ENCODE data around the gene SLC22A23. TPM values are rescaled to one million over a fixed set of nuclear protein-coding genes. Genes with fewer than 3 reads are reported as not detected.

SLC22A23 gene
- total RNA-seq, 2 experiments from 2014 or later, result not detected

GRCh38 chr6:3311826-3312225 is 145.0 kb downstream of the SLC22A23 start:
- no peak for TF ChIP-seq CTCF (conservative IDR thresholded peaks at IDR 0.05; ENCODE audit: low read length)
- no peak for TF ChIP-seq EZH2phosphoT487 (IDR thresholded peaks at IDR 0.05; ENCODE audit: borderline replicate concordance, low read depth, low read length)
- no peak overlapping the region for H2AFZ ChIP-seq (ENCODE audit: low read length)
- intact Hi-C loops (cut with micrococcal nuclease; ENCODE audit: unreplicated experiment), result no loop called here
- DNase-seq (ENCODE audit: low spot score), result no peak
- H3K27ac ChIP-seq (ENCODE audit: low read depth, low read length, poor library complexity, severe bottlenecking), result no peak overlapping the region
- no peaks in the 10 kb centered on the region for H3K4me1 ChIP-seq (ENCODE audit: insufficient read depth, low read length, poor library complexity, severe bottlenecking)
- BruUV-seq (replicated peaks), result no TSS peak
- POLR2A ChIA-PET, result no interaction called here
- no peak overlapping the region for H3K4me2 ChIP-seq (ENCODE audit: low read length)
- H3K36me3 ChIP-seq (ENCODE audit: insufficient read depth, low read length), result no peaks in the 10 kb centered on the region
- no peaks in the 10 kb centered on the region for H3K79me2 ChIP-seq (ENCODE audit: insufficient read depth, low read depth, low read length)
- H3K4me3 ChIP-seq (ENCODE audit: low read depth, low read length, poor library complexity, severe bottlenecking), result no peak overlapping the region
- CTCF ChIA-PET (ENCODE audit: unreplicated experiment), result no interaction called here
- no peaks in the 10 kb centered on the region for H3K9me2 ChIP-seq (ENCODE audit: insufficient read depth, low read length)
- H3K9me3 ChIP-seq (ENCODE audit: low read length), result no peaks in the 10 kb centered on the region
- no peaks in the 10 kb centered on the region for H4K20me1 ChIP-seq (ENCODE audit: insufficient read depth, low read length)

DNA sequence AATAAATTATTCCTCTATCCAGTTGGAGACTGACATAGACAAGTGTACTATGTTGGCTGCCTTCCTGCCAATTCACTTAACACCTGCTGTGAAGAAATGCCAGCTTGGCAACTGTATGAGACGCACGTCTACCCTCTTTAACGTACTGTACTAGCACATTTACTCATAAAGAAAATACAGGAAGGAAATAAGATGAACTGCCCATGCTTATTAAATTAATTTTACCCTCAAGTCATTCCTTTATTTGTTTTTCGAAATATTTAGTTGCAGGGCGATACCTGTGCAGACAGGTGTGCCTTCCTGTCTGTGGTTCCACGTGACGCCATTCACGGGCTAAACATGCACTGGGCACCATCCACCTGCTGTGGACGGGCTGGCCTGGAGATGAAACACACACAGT is 146.1 kb downstream of the SLC22A23 start:
- intact Hi-C loops (cut with micrococcal nuclease; ENCODE audit: unreplicated experiment), result no loop called here
- H3K27ac ChIP-seq (ENCODE audit: low read depth, low read length, poor library complexity, severe bottlenecking), result no peak overlapping the region
- POLR2A ChIA-PET, result no interaction called here
- H2AFZ ChIP-seq (ENCODE audit: low read length), result no peak overlapping the region
- CTCF ChIA-PET (ENCODE audit: unreplicated experiment), result no interaction called here
- H3K4me1 ChIP-seq (ENCODE audit: insufficient read depth, low read length, poor library complexity, severe bottlenecking), result no peaks in the 10 kb centered on the region
- H3K9me2 ChIP-seq (ENCODE audit: insufficient read depth, low read length), result no peaks in the 10 kb centered on the region
- no peaks in the 10 kb centered on the region for H3K9me3 ChIP-seq (ENCODE audit: low read length)
- no peak overlapping the region for H3K4me3 ChIP-seq (ENCODE audit: low read depth, low read length, poor library complexity, severe bottlenecking)
- no peak for DNase-seq (ENCODE audit: low spot score)
- TF ChIP-seq EZH2phosphoT487 (IDR thresholded peaks at IDR 0.05; ENCODE audit: borderline replicate concordance, low read depth, low read length), result no peak
- no peak for TF ChIP-seq CTCF (conservative IDR thresholded peaks at IDR 0.05; ENCODE audit: low read length)
- no peaks in the 10 kb centered on the region for H3K79me2 ChIP-seq (ENCODE audit: insufficient read depth, low read depth, low read length)
- H3K36me3 ChIP-seq (ENCODE audit: insufficient read depth, low read length), result no peaks in the 10 kb centered on the region
- H4K20me1 ChIP-seq (ENCODE audit: insufficient read depth, low read length), result no peaks in the 10 kb centered on the region
- H3K4me2 ChIP-seq (ENCODE audit: low read length), result no peak overlapping the region
- BruUV-seq (replicated peaks), result no TSS peak

DNA sequence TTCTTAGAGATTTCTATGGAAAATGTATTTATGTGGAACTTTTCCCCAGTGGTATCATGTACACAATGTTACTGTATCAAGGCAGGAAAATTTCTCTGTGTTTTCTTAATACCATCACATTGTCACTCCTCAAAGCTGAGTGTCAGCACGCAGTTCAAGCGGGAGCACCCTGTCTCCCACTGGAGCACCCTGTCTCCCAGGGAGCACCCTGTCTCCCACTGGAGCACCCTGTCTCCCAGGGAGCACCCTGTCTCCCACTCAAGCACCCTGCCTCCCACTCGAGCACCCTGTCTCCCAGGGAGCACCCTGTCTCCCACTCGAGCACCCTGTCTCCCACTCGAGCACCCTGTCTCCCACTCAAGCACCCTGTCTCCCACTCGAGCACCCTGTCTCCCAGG is 146.8 kb downstream of the SLC22A23 start:
- TF ChIP-seq CTCF (conservative IDR thresholded peaks at IDR 0.05; ENCODE audit: low read length), result no peak
- TF ChIP-seq EZH2phosphoT487 (IDR thresholded peaks at IDR 0.05; ENCODE audit: borderline replicate concordance, low read depth, low read length), result no peak
- H3K4me2 ChIP-seq (ENCODE audit: low read length), result no peak overlapping the region
- no peaks in the 10 kb centered on the region for H3K79me2 ChIP-seq (ENCODE audit: insufficient read depth, low read depth, low read length)
- H3K4me3 ChIP-seq (ENCODE audit: low read depth, low read length, poor library complexity, severe bottlenecking), result no peak overlapping the region
- no peak overlapping the region for H3K27ac ChIP-seq (ENCODE audit: low read depth, low read length, poor library complexity, severe bottlenecking)
- intact Hi-C loops (cut with micrococcal nuclease; ENCODE audit: unreplicated experiment), result no loop called here
- no peaks in the 10 kb centered on the region for H3K9me2 ChIP-seq (ENCODE audit: insufficient read depth, low read length)
- no peaks in the 10 kb centered on the region for H3K36me3 ChIP-seq (ENCODE audit: insufficient read depth, low read length)
- no TSS peak for BruUV-seq (replicated peaks)
- H3K9me3 ChIP-seq (ENCODE audit: low read length), result no peaks in the 10 kb centered on the region
- H4K20me1 ChIP-seq (ENCODE audit: insufficient read depth, low read length), result no peaks in the 10 kb centered on the region
- no peaks in the 10 kb centered on the region for H3K4me1 ChIP-seq (ENCODE audit: insufficient read depth, low read length, poor library complexity, severe bottlenecking)
- CTCF ChIA-PET (ENCODE audit: unreplicated experiment), result no interaction called here
- no peak overlapping the region for H2AFZ ChIP-seq (ENCODE audit: low read length)
- POLR2A ChIA-PET, result no interaction called here
- DNase-seq (ENCODE audit: low spot score), result no peak
